Keratinocyte (primary cell): Measurements from ENCODE around the gene FHIT.

Experiments
- EZH2 ChIP-seq: IDR thresholded peaks from one replicate; pipeline ENCODE4 v1.6.1; 2012; ENCODE audit warnings: inconsistent platforms, mild to moderate bottlenecking, low read length, moderate library complexity
- TF ChIP-seq, protein P1 (sequence below), 3 experiments: IDR thresholded peaks in 1 of 3; conservative IDR thresholded peaks in 1 of 3; optimal IDR thresholded peaks in 1 of 3; 2 replicates in 2 of 3; 3 replicates in 1 of 3; pipeline versions ENCODE3 to v1.5.1; 2011; ENCODE audit warnings: low read length in 3 of 3, mild to moderate bottlenecking in 3 of 3, moderate library complexity in 2 of 3, control low read depth in 1 of 3, inconsistent platforms in 1 of 3; ENCODE audit not compliant: insufficient read depth in 2 of 3; ENCODE audit errors: extremely low read depth in 1 of 3

- no peak for TF ChIP-seq EZH2
- TF ChIP-seq, protein P1, sequence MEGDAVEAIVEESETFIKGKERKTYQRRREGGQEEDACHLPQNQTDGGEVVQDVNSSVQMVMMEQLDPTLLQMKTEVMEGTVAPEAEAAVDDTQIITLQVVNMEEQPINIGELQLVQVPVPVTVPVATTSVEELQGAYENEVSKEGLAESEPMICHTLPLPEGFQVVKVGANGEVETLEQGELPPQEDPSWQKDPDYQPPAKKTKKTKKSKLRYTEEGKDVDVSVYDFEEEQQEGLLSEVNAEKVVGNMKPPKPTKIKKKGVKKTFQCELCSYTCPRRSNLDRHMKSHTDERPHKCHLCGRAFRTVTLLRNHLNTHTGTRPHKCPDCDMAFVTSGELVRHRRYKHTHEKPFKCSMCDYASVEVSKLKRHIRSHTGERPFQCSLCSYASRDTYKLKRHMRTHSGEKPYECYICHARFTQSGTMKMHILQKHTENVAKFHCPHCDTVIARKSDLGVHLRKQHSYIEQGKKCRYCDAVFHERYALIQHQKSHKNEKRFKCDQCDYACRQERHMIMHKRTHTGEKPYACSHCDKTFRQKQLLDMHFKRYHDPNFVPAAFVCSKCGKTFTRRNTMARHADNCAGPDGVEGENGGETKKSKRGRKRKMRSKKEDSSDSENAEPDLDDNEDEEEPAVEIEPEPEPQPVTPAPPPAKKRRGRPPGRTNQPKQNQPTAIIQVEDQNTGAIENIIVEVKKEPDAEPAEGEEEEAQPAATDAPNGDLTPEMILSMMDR (optimal IDR thresholded peaks at IDR 0.05 in 1 of 3, IDR thresholded peaks at IDR 0.05 in 1 of 3, conservative IDR thresholded peaks at IDR 0.05 in 1 of 3; ENCODE audit: extremely low read depth in 1 of 3, insufficient read depth in 2 of 3, low read length in 3 of 3) = no peak
Measured at GRCh38 chr3:61154457-61155198, 96.6 kb downstream of the FHIT start.
